Brain pericyte (primary cell): ENCODE data around the gene PTGIR.

Source experiments
- DNase-seq: peaks from one replicate; pipeline ENCODE4 v3.0.0-alpha.2; 2012; ENCODE audit warnings: low read depth, low spot score

PTGIR gene

DNA sequence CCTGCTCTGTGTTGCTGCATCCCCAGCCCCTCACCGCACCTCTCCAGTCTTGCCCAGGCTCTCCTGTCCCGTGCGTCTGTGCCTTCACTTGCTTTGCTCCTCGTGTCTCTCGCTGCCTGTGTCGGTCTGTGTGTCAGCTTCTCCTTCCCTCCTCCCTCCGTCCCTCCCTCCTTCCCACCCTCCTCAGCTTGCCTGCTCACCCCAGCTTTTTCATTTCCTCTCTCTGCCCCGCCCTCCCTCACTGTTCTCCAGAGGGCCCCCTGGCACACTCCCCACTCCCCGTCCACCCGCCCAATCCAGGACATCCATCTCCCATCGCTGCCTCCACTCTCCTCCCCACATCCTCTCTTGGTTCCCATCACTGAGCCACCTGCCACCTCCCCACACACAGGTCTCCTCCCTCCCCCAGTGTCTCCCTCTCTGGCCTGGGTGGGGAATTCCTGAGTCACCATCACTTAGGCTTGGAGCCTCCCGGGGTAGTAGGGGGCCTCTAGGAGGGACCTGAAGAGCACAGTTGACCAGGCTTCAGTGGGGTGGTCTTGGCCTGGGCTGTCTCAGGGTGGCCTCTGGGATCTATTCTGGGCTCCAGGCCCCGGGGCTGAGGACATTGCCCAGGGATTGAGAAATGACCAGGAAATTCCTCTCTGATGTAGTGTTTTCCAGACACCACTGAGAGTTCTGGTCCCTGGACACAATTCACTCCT, at the start of gene PTGIR:
Gene PTGIR, minus strand, starts transcription at position 132 of the 704 bp plus-strand sequence. CDS start 864 bp downstream, outside the sequence.
- DNase-seq = no peak

- DNase-seq = no peak
Observed at GRCh38 chr19:46670813-46671212, 45.9 kb upstream of the PTGIR start.

- DNase-seq = no peak
Observed at GRCh38 chr19:46668662-46669061, 43.8 kb upstream of the PTGIR start.

DNA sequence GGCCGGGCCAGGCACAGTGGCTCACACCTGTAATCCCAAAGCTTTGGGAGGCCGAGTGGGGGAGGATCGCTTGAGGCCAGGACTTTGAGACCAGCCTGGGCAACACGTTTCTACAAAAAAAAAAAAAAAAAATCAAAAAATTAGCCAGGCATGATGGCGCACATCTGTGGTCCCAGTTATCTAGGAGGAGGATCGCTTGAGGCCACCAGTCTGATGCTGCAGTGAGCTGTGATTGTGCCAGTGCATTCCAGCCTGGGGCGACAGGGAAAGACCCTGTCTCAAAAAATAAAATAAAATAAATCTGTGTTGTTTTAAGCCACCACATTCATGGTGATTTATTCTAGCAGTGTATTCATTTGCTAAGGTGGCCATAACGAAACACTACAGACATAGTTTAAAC, 40.2 kb upstream of the PTGIR start:
- DNase-seq = no peak

- peak; percentile 75 for DNase-seq
Observed at GRCh38 chr19:46661735-46662592, 37.1 kb upstream of the PTGIR start.

- DNase-seq = peak; percentile 100
Observed at GRCh38 chr19:46661020-46661731, 36.3 kb upstream of the PTGIR start, which contains the start of gene DACT3. DACT3 (minus strand) TSS chr19:46661182; CDS start chr19:46661064, 118 bp downstream.

GRCh38 chr19:46660551-46661019, 35.7 kb upstream of the PTGIR start:
- no peak for DNase-seq

DNA sequence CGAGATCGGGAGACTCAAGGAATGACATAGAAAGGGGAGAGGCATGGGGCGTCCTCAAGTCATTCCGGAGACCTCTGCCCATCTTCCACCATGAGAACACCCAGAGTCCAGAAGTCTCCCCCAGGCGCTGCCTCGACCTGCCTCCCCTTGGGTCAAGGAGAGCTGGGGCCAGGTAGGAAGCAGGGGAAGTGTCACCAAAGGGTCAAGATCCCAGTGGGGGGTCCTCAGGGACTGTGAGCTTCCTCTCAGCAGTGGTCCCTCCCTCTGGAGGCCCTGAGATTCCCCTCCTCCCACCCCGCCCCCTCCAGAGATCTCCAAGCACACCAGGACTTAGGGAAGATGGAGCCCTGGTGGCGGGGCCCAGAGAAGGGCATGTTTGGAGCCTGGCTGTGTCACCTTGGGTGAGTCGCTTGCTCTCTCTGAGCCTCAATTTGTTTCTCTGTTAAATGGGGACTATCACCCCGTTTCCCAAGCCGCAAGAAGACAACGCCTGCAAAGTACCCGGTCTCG, 35.2 kb upstream of the PTGIR start:
- DNase-seq = no peak

- no peak for DNase-seq
Observed at GRCh38 chr19:46659151-46660007, 34.5 kb upstream of the PTGIR start.

DNA sequence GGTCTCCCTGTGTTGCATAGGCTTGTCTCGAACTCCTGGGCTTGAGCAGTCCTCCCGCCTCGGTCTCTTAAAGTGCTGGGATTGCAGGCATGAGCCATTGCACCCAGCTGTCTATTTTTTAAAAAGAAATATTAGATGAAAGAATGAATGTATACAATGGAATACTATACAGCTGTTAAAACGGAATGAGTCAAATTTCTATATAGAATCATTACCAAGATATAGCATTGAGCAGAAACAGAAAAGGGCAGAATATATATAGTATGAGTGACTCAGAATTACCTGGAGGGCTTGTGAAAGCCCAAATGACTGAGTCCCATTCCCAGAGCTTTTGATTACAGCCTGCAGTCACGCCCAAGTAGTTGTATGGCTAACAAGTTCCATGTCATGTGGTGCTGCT, 31.7 kb upstream of the PTGIR start:
- no peak for DNase-seq

DNA sequence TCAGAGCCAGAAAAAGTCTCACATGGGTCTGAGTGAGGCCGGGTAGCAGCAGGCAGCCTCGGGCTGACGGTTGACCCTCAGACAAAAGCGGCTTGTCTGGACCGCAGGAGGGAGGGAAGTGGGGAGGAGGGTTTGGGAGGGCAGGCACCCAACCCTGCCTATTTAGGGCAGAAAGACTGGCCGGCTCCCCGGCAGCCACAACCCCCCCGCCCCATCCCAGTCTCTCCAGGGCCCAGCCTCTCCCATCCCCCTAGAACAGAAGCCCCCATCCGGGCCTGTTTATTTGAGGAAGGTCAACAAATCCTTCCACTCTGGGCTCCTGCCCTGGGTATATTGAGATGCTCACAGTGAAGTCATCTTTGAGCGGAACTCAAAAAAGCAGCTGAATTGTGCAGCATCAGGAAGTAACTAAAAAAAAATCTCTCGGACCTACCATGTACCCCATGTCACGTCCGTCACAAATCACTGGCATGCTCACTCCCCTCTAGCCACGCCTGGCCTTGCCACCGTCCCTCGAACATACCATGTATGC, 29.8 kb upstream of the PTGIR start:
- DNase-seq = no peak

GRCh38 chr19:46650445-46650844, 25.6 kb upstream of the PTGIR start:
- DNase-seq = no peak

GRCh38 chr19:46648961-46649960, 24.4 kb upstream of the PTGIR start:
- no peak for DNase-seq

DNA sequence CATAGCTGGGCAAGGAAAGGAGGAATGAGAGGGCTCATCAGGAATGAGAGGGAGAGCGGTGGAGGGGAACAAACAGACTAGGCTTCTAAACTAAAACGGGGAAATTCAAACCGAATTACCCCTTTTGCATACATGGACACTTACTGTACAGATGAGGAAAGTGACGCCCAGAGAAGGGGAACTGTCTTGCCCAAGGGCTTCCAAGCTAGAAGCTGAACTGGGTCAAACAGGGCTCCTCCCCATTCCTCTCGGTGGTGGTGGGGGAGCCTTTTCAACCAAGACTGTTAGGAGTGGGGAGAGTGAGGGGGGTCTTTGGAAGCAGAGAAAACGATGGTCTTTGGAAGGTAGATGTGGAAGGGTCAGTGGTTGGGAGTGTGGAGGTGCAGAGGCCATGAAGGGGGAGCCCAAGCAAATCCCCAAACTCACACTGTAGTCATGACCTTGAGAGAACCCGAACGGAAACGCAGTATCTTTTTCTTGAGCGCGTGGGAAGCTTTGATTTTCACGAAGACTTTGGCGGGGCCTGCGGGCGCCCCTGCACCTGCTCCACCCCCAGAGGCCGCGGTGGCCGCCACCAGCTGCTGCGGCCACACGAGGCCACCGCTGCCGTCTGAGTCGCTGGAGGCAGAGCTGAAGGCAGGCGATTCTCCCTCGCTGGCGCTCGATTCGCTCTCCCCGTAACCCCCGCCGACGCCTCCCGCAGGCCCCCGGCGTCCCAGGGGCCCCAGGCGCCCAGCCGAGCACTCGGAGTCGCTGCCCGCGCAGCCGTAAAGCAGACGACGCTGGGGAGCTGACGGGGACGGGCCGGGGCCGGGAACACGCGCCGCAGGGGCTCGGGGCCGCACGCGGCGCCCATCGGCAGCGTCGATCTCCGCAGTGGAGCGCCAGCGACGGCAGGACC, 23.4 kb upstream of the PTGIR start:
- DNase-seq = no peak

- no peak for DNase-seq
Observed at GRCh38 chr19:46646402-46646801, 21.5 kb upstream of the PTGIR start.

DNA sequence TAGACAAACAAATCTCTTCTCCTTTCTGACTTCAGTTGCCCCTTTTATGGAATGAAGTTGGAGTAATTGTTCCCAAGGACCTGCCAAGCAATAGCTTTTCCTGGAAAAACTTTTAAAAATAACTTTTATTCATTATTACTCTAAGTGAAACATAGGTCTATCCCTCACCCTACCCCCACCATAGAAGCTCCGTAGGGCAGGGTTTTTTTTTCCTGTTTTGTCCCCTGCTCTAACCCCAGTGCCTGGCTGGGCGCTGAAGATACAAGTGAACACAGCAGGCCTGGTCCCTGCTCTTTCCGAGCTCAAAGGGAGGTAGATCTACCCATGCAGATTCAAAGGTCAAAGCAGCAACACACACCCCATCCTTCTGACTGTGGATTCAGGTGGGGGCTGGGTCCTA, 19.8 kb upstream of the PTGIR start:
- no peak for DNase-seq

- DNase-seq = no peak
Observed at GRCh38 chr19:46640656-46641055, 15.8 kb upstream of the PTGIR start.
